HG03095 (cell line): ENCODE data around the gene C19orf81.

Experiments used
- ATAC-seq: cut with Tn5 transposase; IDR thresholded peaks from one replicate; pipeline ENCODE4 v1.9.1; 2021; ENCODE audit warnings: moderate library complexity; ENCODE audit not compliant: unreplicated experiment

Gene C19orf81

DNA sequence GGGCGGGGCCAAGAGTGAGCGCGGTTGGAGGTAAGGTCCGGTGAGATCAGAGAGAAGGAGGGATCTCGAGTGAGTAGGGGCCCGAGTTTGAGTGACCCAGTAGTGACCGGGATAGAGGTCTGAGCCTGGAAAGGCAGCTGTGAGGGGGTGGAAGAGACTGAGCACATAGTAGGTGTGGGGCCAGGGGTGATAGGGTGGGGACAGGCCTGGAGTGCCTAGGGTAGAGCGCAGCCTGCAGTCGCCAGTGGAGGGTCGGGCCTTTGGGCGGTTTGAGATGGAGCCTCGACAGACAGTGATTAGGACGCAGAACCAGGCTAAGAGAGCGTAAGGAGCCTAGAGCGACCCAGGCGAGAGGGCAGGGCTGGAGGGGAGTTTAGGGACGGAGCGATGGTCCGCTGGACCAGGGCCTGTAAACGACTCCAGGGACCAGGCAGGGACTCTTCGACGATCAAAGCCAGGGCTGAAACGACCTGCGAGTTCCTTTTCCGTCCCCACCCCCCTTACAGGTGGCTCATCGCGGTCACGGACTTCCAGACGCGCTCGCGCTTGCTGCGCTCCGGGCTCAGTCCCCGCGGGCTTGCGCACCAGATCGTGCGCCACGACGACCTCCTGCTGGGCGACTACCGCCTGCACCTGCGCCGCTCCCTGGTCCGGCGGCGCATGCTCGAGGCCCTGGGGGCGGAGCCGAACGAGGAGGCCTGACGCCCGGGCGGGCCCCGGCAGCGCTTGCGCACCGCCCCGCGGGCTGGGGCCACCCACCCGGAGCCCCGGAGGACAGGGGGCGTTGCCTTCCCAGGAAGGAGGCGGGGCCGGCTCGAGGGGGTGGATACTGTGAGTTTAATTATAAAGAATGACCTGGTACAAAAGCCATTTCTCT lies 9.4 kb downstream of the C19orf81 start:
- ATAC-seq: no peak

DNA sequence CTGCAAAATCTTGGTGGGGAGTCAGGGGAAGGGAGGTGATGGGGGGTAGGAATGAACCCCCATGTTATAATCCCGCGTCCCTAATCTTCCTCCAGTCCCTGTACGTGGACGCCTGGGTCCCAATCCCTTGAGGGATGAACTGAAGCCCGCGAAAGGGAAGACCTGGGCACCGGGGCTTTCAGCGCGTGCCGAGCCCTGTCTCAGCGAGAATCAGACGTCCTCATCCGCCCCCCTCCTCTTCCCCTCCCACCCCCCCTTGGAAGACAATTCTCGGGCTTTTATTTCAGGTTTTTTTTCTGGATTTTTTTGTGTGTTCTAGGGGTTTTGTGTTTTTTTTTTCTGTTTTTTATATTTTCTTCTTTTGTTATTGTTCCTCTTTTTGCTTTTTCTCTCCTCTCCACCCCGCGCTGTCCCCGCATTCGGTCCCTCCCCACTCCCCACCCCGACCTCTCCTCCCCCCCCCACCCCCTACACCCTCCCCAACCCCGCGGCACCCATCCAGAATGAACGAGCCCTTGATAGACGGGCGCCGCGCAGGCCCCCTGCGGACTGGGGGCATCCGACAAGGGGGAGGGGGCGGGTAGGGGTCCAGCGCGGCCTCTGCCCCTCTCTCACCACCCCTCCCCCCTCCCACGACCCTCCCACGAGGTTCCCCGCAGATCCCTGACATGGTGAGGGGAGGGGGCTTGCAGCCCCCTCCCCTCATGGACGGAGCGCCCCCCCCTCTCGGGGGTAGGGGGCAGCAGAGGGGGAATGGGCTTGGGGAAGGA lies 10.3 kb downstream of the C19orf81 start:
- ATAC-seq: no peak

DNA sequence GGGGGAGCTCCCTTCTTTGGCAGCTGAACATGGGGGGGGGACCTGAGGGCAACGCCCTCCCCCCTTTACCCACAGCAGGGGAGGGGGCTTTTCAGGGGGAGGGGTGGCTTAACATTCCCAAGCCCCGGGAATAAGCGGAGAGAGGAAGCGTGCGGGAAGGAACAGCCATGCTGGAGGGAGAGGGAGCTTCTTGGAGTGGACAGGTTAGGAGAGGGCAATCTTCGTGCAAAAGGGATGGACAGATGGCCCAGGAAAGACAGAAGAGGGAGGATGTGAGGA lies 10.8 kb downstream of the C19orf81 start:
- no peak for ATAC-seq

DNA sequence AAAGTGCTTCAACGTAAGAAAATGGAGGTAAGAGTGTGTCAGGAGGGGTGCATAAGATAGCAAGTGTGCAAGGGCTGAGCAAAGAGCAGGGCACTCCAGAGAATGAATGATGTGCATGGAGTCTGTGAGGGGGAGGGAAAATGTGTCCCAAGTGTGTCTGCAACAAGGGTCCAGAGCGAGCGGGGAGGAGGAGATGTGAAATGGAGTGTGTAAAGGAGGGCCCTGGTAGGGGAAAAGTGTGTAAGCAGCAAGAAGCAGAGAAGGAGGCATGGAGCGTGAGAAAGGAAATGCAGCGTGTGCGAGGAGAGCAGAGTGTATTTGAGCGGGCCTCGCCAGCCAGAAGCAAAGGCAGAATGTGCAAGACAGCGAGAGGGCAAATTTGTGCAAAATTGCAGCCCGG lies 11.8 kb downstream of the C19orf81 start:
- no peak for ATAC-seq

DNA sequence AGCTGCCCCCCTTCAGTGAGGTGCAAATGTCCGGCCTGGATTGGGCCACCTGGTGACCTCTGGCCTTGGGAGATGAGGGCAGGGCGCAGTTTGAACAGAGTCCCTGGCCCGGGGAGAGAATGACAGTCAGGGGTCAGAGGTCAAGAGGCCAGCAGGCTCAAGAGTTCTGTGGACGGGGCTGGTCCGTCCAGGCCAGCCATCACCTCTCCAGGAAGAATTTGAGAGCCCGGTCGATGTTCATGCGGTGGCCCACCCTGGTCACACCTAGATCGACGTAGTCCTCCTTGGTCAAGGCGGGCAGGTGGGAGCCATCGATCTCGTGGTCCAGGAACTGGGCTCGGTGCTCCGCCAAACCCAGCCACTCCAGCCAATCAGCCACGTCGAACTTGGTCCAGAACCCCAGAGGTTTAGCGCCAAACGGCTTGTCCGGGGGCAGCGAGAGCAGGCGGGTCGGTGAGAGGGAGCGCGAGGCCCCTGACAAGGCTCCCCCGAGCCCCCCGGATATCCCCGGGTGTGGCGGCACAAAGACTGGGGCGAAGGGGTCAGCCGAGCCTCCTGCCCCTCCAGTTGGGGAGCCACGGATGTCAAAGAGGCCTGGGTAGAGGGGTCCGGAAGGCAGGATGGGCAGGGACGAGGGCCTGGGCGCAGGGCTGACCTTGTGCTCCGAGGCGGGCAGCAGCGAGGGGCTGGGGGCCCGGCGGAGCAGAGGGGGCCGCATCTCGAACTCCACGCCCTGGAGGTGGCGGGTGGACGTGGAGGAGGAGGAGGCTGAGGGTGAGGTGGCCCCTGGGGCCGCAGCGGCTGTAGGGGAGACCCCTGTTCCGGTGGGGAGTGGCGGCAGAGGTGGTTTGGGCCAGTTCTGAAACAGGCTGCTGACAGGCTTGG lies 12.8 kb downstream of the C19orf81 start:
- no peak for ATAC-seq

DNA sequence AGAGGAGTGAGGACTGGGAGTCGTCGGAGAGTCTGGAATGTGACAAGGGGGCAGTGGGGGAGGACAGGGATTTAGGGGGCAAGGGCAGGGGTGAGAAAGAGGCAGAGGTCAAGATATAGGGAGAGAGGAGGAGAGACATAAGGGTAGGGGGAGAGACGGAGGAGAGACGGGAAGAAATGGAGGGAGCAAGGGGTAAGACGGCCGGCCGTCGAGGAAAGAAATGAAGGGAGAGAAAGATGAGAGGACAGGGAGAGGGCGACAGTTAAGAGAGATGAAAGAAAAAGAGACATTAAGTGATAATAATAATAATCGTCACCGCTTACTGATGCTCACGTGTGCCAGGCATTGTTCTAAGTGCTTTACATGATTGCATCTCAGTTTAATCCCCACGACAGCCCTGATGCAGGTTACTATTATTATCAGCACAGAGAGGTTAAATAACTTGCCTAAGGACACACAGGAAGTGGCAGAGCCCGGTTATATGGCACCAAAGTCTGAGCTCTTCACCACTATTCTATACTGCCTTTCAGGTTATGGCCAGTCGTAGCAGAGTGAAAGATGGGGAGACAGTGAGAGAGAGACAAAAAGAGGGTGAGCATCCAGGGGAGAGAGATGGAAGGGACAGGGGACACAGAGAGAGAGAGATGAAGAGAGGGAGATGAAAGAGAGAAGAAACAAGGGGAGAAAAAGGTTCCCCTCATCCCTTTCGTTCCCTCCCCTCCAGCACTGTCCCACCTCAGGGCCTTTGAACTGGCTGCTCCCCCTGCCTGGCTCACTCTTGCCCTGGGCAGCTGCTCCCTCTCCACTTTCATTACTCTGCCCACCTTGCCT lies 13.6 kb downstream of the C19orf81 start:
- ATAC-seq: no peak

DNA sequence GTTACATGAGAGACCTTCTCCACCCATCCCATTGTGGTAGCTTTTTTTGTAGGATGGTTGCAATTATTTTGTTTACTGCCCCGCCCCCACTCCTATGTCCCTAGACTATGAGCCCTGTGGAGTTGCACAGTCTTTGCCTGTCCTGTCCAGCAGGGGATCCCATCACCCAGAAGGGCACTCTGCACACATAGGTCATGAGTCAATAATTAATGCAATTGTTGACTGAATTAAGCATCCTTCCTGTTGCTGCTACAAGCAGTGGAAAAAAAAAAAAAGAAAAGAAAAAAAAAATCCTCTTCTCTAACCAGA lies 14.2 kb downstream of the C19orf81 start:
- ATAC-seq: no peak

DNA sequence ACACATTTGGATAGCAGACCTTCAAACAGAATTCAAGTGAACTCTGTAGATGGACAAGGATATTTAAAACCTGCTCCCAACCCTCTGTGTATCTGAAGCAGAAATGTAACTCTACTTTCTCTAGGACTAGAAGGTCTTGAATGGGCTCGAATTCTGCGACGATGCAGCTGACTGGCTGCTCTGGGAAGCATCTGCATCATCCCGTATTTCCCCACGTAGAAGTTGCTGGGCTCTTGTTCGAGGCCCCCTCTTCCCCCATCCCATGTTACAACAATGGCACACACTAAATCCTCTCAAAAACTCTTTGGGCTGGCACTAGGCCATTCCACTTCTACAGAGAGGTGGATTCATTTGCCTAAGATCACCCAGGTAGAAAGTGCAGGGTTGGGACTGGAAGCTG lies 15.0 kb downstream of the C19orf81 start:
- no peak for ATAC-seq

DNA sequence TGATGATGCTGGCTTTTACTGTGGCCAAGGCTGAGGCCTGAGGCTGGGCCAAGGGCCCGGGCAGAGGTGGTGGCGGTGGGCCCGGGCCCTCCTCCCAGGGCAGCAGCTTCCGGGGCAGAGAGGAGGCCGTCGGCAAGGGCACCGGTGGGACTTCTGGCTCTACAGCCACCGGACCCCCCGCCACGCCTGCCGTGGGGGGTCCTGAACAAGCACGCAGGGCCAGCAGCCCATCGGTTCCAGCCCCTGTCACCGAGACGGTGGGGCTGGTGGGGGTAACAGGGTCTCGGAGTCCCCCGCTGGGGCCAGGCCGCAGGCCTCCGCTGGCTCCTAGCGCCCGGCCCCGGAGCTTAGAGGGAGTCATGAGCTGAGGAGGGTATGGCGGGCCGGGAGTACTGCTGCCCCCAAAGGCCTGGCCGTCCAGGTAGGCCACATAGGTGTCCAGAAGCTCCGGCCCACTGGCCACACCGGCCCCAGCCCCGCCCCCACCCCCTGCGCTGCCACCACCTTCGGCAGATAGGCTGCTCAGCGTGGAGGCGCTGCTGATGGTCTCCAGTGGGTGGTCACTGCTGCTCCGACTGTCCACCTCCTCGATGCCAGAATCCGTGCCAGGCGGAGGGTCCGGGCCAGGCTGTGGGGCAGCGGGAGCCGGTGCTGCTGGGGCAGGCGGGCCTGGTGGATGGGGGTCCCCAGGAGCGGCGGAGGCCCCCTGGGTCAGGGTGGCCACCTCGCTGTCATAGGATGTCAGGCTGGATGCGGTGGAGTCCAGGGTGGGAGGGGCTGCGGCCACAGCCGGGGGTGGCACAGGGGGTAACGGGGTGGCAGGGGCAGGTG lies 17.3 kb downstream of the C19orf81 start:
- ATAC-seq: no peak

DNA sequence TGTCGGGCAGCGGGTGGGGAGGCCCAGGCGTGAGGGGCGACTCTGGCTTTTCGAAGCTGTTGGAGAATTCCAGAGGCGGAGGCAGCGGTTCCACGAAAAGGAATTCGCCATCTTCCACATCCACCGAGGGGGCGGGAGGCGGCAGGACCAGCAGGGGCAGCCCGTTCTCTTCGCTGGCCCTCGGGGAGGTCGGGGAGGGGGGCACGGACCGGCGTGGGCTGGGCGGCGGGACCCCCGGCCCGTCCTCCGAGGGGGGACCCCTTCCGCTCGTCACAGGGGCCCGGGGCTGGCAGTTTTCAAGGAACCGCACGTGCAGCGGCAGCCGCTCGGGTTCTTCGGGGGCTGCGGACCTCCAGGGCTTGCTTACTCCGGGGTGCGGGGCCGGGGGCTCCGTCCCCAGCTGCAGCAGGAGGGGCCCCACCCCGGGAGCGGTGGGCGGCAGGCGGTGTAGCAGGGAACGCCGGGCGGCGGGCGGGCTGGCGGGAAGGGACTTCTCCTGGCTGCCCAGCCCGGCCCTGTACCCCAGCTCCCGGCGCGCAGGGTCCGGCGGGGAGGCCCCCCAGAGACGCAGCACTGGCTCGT lies 18.0 kb downstream of the C19orf81 start:
- ATAC-seq: no peak

DNA sequence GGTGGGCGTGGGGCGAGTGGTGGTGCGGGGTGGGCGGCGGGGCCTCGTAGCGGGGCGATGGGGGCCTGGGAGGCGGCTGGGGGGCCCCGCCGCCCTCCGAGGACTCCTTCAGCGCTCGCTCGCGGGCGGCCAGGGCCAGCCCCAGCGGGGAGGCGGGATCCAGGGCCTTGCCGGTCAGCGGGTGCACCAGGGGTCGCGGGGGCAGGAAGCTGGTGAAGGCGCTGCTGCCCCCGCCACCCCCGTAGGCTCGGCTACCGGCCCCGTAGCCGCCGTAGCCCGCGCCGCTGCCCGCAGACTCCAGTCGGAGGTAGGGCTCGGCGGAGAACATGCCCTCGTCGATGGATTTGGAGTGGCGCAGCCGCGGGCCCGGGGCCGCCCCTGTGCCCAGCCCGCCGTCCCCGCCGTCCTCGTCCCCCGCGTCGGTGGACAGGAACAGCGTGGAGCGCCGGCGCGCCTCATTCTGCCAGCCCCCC lies 18.6 kb downstream of the C19orf81 start:
- ATAC-seq: no peak

DNA sequence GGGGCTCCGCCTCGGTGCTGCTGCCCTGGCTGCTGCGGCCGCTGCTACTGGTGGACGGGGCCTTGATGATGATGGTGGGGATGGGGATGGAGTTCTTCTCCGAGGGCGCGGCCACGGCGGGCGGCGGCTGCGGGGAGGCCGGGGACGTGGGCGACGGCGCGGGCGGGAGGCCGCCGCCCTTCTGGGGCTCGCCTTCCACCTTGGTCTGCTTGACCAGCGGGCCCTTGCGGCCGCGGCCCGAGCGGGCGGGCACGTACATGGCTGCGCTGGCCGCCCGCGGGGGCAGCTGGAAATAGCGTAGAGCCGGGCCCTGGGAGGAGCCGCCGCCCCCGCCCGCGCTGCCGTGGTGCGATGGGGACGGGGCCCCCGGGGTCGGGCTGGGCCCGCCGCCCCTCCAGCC lies 19.2 kb downstream of the C19orf81 start:
- no peak for ATAC-seq

DNA sequence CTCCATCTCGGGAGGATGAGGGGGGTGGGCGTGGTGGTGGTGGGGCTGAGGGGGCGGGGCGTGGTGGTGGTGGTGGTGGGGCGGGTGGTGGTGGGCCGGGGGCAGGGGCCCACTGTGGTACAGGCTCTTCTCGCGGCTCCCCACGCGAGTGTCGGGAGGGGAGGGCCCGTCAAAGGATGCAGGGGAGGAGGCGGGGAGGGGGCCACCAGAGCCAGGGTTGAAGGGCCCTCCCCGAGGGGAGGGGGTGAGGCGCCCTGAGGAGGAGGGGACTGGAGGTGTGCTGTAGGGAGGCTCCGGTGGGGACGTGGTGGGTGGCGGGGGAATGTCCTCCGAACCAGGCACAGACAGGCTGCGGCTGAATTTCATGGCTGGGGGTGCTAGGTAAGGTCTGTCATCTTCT lies 19.6 kb downstream of the C19orf81 start:
- no peak for ATAC-seq

DNA sequence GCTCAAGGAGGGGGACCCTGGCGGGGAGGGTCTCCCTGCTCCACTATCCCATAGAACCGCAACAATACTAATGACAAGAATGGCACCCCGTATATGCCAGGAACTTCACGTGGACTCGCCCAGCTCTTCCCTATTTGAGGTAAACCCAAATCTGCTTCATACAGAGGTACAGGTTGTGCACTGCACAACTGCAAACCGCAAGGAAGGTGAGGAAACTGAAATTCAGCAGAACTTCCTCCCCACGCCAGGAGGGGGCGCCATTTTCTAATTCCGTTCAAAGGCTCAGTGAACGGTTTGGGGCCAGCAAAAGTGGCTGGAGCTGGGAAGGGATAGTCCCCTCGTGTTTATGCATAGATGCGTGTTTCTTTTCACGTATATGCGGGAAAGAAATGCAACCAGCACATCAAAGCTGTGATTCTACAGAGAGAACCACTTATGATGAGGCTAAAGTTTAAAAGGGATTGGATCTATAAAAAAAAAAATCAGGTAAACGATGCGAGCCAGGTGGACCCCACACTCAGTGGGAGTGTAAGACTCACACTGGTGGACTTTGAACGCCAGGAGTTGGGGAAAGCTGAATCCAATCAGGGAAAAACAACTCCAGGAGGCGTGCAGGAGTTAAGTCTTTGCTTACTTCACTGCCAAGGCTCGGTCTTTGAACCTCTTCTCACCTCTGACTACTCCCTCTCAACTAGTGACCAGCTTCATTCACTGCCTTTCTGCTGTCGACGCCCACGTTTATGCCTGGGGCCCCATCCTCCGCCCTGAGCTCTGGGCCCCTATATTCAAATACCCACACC lies 20.3 kb downstream of the C19orf81 start:
- ATAC-seq: no peak

DNA sequence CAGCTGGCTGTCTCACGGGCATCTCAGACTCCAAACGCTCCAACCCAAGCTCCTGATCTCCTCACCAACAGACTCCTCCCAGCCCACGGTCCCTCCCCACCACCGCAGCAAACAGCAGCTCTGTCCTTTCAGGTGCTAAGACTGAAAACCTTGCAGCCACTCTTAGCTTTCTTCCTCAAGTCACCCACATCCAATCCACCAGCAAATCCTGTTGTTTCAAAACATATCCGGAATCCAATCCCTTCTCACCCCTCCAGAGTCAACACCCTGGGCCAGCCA lies 20.8 kb downstream of the C19orf81 start:
- ATAC-seq: no peak

DNA sequence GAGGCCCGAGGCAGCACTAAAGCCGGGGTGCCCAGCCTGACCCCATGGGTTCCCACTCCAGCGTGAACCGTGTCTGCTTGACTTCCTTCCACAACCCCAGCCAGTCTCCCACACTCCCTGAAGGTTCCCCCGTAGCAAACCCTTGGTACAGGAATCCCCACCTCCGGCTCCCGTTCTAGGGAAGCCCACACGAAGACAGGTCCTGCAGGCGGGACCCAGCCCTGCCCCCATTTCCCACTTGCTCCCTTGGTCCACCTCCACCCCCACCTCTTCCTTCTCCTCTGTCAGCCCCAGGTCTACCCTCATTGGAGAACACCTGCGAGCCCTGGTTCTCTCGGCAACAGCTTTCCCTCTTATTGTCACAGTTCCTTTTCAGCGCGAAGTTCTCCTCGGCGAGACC lies 23.9 kb downstream of the C19orf81 start:
- no peak for ATAC-seq

DNA sequence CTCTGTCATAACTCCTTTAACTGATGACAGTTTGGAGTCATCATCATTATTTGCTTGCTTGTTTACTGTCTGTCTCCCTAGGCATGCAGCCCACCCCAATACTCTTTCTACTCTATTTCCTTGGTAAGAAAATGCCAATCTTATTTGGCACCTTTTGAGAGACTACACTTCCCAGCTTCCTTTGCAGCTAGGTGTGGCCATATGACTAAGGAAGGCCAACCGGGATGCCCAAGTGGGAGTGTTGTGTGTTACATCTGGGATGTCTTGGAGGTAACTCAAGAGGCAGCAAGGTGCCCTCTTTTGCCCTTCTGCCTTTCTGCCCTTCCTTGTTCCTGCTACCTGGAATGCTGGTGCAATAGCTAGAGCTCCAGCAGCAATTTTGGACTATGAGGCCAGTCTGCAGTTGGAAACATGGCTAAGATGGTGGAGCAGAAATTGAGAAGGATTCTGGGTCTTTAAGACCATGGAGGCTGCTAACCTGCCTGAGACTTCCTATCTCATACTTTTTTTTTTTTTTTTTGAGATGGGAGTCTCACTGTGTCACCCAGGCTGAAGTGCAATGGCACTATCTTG lies 27.5 kb downstream of the C19orf81 start:
- no peak for ATAC-seq

DNA sequence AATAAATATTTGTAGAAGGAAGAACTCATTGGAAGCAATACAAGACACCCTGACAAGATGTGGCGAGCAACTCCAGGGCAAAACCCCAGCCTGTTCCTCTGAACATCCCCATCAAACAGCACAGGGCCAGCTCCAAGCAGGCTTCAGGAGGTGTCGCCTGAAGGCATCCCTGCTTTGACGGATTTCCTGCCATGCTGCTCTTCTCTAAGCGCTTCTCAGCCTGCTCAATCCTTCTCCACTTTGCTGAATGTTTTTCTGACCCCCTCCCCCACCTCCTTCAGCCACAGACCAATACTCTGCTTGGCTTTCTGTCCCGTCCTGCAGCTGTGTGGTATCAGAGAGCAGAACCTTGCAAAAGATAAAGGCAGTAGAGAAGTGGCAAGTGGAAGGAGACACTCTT lies 28.4 kb downstream of the C19orf81 start:
- ATAC-seq: no peak

DNA sequence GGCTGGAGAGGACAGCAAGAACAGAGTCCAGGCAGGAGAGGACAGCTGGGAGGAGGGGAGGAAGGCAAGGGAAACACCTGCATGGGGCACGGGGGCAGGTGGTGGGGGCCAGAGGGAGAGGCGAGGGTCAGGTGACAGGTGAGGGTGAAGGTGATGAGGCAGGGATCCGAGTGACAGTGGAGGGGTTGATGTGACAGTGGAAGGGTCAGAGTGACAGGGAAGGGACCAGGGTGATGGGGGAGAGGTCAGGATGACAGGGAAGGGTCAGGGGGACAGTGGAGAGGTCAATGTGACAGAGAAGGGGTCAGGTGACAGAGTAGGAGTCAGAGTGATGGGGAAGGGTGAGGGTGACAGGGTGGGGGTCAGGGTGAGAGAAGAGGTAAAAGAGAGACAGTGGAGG lies 29.1 kb downstream of the C19orf81 start:
- no peak for ATAC-seq
